ENCODE data around the gene TEX2.
"Not testable (repeated sequence)": the region's sequence is repeated elsewhere in the genome, so short reads cannot be mapped to it uniquely, and the experiment has no call there.

TEX2 gene

DNA sequence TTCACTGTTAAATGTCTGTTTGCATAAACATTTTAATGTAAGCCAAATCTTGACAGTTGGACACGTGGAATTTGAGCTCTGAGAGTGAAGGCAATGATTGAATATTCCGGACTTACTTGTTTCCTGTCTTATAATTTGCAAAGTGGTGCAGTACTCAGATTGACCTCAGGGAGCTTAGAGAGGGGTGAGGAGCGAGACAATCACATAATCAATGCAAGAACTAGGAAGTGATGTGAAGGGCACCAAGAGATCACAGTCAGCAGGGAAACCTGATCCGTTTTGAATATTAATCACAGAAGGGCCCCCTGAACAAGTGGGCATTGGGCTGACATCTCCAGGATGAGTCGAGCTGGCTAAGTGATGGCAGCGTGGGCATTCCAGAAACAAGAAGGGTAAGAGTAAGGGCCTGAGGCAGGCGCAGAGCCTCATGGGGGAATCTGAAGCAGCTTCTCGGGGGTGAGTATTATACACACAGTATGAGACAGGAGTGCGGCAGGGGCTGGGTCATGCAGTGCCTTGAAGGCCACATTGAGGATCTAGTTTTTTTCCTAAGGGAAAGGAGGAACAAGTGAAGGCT lies 26.1 kb downstream of the TEX2 start:
- DNase-seq (ENCODE audit: low read depth in 2 of 2), result no peak

DNA sequence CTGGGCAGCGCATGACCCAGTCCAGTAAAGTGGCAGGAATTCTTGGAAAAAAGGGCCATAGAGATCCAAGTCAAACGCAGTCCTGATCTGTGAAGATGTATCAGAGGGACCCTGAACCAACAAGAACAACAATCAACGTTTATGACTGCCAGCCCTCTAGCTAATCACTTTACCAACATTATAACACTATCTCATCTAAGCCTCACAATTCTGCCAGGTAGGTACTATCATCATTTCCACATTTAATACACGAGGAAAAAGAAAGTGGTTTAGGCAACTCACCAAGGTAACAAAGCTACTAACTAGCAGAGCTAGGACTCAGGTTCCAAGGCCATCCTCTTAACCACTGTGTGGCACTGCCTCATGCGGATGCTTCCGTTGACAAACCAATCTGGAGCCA lies 28.1 kb downstream of the TEX2 start:
- no peak for DNase-seq (ENCODE audit: low read depth in 2 of 2)

DNA sequence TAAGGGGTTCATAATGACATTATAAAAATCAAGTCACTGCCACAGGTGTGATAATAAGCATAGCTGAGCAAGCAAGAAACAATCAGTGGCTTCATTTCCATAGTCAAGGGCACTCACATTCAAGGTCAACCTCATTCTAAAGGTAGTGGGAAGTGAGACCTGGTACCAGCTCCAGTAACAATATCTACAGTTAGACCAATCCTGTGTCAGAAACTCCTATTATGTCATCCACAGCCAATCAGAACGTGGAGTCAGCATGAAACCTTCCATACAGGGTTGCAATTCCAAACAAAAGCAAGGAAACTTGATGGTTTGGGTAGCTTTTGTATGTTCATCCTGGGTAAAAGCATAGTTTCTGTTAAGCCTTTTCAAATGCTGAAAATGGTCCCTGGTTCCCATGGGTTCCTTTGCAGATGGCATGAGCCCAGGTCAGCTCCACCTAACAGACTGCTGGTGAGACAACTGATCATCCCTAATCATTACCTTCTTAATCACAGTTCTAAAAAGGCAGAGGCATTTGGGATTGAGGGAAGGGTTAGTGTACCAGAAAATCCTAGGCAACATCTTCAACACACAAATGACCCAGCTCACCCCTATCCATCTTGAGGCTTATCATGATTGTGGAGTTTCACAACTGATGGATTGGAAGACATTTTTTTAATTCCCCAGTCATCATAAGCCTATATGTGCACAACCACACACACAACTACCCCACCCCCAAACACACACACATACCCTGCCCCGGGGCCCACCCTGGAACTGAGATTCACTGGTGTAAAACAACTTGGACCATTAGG lies 30.4 kb downstream of the TEX2 start:
- DNase-seq (ENCODE audit: low read depth in 2 of 2), result no peak

DNA sequence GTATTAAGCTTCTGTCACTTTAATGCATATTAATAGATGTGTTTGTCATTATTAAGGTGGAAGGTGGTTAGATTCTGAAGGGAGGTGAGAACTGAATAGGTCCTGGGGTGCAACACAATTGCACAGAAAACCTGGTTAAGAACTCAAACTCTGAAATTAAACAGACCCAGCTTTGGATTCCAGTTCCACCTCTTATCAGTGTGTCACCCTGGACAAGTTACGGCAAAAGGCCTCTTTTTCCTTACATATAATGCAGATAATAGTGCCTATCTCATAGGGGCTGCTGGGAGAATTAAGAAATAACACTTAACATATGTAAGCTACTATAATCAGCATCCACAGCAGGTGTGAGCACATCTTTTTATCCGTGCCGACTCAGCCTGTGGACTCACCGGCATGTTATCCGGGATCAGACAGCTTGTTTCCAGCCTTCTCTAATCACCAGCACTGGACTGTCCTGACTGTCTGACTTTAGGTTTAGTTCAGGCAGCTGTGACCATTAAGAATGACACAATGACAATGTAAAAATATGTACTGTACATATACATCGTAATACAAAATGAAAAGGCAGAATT lies 31.4 kb downstream of the TEX2 start:
- DNase-seq (ENCODE audit: low read depth in 2 of 2), result no peak

DNA sequence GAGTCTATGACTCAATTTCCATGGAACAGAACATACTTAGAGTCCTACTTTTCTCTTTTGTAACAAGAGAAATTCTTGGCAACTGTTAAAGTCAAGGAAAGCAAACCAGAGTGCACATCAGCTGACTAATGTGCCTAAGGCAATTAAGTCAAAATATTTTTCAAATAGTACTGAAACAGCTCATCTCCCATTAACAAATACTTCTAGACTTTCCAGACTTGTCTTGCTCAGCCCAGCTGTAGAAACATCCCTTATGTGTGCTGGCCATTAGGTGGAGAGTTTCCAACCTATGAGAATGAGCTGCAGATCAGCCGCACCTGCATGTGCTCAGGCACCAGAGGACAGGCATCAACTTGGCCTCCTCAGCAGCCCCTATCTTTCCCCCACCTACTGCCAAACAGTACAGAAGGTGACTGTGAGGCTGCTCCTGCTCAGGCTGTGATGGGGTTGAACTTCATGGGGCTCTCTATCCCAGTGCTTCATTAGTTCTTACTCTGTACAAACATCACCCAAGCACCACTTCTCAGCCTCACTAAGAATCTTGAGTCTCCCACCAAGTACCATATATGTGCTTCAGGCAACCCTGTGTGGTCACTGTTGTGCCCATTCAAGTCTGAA lies 32.2 kb downstream of the TEX2 start:
- DNase-seq (ENCODE audit: low read depth in 2 of 2), result peak; percentile 89 to 91

DNA sequence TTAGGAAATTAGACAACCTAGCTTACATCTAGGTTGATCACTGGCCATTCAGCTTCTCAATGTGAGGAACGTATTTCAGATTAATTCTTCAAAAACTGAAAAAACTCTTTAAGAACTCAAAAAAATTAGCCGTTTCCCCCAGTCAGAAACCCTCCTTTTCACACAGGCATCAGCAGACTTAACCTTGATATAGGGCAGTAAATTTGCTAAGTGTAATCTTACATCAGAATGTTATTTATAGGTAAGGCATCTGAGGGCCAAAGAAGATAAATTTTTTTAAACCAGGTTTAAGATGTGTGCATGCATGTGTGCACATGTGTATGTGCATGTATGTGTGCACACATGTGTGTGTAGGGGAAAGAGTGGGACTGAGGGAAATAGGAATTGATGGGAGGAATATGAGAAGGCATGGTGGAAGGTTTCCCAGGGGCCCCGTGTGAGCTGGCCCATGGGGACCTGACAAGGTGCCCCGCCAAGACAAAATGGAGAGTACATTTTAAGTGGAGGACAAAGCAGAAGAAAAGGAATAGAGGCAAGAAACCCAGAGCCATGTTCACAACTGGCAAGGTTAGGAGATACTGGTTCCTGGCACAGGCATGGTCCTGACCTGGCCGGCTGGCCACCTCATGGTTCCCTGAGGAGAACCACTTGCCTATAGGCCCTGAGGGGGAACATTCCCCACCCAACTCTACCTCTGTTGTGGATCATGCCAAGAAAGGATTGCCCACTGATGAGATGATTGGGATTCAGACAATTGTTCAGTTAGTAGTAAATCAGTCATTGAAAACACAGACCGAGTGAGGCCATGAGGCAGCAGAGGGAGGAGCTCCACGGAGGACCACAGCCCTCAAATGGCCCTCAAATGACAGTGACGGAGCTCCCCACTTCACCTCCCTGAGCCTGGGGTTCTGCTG lies 33.0 kb downstream of the TEX2 start:
- no peak for DNase-seq (ENCODE audit: low read depth in 2 of 2)

DNA sequence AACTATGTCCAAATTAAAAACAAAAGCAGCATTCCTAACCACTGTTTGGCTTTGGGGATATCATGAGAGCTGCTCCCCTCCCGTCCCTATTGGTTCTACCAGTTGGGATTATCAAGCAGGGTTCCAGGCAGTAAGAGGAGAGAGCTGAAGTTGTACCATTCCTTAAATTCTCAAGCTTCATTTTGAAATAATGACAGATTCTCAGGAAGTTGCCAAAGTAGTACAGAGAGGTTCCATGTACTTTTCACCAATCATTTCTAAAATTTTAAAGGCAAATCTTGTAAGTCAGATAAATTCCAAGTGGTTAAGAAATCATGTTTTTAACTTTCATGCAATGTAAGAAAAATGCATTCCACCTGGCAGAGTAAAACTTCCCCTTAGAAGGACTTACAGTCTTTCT lies 36.9 kb downstream of the TEX2 start:
- no peak for DNase-seq (ENCODE audit: low read depth in 2 of 2)

DNA sequence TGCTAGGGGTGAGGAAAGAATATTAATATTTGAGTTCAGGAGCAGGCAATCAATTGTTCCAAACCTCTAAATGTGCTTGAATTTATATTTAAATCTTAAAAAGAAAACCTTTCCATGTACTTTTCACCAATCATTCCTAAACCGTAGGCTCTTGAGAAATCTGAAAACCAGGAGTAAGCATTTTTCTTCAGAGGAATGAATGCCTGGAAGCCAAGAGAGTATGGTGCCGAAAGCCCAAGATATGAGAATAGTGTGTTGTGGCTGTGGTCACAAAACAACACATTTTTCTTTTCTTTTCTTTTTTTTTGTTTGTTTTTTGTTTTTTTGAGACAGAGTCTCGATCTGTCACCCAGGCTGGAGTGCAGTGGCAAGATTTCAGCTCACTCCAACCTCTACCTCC lies 37.6 kb downstream of the TEX2 start:
- DNase-seq (ENCODE audit: low read depth in 2 of 2), result no peak

DNA sequence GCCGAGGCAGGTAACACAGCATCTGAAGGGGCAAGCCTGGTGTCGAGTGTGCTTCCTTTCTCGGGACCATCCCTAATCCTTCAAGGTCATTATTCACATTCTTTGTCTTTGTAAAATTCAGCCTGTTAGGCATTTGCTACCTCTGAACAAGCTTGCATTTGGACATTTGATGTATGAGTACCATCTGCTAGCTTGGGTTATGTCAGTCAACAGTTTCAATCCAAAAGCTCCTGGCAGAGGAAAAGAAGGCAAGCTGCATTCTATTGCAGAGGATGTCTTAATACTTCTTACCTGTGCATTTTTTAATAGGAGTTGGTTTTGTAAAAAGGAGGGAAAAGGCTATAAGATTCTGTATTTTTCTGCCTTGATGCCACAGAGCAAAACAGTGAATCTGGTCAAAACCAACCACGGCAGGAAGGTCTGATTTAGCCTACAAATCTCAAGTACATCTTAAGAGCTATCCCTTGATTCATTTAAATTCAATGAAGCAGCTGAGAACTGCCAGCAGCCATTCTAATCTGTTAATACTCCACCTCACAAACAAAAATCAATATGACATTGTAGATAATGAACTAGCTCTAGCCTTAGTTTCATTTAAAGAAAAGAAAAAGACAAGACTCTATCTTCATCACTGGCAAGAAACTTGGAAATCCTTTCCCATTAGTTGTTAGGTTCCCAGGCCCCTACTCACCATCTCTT lies 39.0 kb downstream of the TEX2 start:
- no peak for DNase-seq (ENCODE audit: low read depth in 2 of 2)

DNA sequence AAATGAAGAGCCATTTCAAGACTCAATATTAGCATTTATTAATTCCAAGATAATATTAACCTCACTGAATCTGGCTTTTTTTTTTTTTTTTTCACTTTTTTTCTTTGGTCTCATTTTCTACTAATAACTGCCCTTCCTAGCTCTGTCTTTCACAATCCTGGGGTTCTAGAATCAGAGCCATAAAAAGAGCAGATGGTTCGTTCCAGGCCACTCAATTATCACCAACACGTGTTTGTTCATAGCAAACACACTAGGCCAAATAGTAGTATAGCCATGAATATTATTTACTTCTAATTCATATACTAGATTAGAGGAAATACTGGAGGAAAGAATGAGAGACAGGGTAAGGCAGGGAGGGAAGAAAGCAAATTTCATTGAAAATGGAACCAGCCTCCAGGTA lies 39.8 kb downstream of the TEX2 start:
- no peak for DNase-seq (ENCODE audit: low read depth in 2 of 2)

DNA sequence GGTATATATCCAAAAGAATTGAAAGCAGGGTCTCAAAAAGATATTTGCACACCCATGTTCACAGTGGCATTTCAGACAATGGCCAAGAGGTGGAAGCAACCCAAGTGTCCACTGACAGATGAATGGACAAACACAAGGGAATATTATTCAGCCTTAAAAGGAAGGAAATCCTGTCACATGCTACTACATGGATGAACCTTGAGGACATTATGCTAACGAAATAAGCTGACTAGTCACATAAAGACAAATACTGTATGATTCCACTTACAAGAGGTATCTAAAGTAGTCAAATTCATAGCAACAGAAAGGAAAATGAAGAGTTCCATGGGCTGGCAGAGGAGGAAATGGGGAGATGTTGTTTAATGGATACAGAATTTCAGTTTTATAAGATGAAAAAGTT lies 41.4 kb downstream of the TEX2 start:
- DNase-seq (ENCODE audit: low read depth in 2 of 2), result no peak

DNA sequence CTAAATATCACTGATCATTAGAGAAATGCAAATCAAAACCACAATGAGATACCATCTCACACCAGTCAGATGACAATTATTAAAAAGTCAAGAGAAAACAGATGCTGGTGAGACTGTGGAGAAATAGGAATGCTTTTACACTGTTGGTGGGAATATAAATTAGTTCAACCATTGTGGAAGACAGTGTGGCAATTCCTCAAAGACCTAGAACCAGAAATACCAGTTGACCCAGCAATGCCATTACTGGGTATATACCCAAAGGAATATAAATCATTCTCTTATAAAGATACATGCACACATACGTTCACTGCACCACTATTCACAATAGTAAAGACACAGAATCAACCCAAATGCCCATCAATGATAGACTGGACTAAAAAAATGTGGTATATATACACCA lies 42.5 kb downstream of the TEX2 start:
- not testable (repeated sequence) for DNase-seq (ENCODE audit: low read depth in 2 of 2)

DNA sequence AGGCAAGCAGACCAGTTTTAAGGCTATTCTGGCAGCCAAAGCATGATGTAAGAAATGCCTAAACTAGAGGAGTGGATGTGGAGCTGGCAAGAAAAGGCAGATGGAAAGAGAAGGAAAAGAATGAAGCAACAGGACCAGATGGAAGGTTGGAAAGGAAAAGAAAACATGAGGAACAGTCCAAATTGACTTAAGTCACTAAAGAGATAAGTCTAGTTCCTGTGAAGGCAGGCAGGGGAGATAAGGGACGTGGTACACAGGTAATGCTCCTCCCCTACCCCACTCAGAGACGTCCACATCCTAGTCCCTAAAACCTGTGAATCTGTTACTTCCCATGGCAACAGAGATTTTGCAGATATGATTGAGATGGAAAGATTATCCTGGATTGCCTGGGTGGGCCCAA lies 43.5 kb downstream of the TEX2 start:
- DNase-seq (ENCODE audit: low read depth in 2 of 2), result no peak

DNA sequence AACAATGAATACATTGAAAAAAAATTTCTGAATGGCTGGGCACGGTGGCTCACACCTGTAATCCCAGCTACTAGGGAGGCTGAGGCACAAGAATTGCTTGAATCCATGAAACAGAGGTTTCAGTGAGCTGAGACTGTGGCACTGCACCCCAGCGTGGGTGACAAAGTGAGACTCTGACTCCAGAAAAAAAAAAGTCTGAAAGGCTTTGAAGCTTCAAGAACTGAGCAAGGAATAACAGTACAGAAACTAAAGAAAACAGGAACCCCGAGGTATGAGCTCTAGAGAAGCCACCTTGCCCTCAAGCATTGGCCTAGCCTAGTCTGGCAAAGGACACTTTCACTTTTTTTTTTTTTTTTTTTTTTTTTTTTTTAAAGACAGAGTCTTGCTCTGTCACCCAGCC lies 45.0 kb downstream of the TEX2 start:
- no peak for DNase-seq (ENCODE audit: low read depth in 2 of 2)

DNA sequence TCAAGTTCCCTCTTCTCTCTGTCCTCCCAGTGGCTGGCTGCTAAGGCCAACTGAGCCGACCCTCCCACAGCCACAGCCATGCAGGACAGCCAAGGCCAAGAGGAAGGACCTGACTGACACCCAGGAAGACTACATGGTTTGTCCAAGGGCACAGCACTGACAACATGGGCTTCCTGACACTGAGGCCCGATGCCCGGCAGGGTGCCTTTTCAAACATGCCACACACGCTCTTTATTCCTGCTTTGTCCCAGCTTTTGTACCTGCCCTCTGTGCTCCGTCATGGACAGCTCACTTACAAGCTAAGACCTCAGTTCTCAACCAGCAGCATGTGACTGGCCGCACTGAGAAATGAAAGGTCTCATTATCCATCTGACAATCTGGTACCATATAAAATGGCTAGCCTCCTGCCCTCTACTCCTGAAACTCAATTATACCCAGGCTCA lies 45.8 kb downstream of the TEX2 start:
- DNase-seq (ENCODE audit: low read depth in 2 of 2), result no peak

DNA sequence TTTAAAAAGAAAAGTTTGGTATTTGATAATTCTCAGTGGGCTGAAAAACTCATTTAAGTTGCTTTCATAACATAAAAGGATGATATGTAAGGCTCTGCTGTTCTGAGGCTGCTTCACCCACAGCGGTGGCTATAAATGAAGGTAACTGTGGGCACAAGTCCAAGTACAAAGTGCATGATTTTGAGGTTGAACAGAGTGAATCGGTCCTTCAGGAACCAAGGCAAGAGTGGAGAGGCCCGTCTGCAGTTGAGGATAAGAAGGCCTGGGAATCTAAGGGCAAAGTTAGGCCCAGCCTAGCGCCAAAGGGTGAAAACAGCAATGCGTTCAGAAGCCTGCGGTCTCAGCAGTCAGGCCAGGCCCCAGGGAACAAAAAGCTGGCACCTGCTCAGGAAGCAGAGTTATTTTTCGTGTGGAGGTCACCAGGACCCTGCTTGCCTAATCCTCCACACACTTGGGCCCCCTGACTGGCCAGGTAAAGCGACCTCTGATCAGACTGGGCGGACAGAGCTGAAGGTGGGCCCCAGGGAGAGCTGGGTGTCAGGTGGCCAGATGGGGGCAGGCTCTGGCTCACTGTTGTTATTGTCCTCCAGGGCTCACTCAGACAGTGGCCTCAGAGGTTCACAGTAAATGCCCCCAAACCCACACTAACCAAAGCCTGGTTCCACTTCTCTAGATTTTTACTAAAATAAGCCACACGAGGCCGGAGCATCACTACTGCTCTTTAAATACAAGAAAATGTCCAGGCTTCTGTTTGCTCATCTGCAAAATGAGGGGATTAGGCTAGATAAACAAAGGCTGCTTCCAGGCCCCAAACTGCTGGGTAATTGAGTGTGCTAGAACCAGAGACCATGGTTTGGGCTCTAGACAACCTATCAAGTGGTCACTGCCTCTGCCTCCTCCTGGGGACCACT lies 46.5 kb downstream of the TEX2 start:
- no peak for DNase-seq (ENCODE audit: low read depth in 2 of 2)

DNA sequence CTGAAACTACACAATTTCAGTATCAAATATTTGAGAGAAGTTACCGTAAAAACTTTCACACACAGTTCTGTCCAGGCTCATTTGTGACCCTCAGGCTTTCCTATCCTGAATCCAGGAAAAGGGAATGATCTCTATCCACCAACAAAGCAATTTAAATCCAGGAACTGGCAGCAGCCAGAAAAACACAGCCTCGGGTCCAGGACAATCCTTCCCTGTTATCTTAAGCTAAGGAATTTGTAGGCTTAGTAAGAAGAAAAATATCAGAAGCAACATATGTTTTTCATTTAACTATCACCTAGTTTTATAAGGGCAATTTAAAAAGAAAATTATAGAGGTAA lies 47.1 kb downstream of the TEX2 start:
- DNase-seq (ENCODE audit: low read depth in 2 of 2), result peak in 1 of 2 experiments; percentile 38

DNA sequence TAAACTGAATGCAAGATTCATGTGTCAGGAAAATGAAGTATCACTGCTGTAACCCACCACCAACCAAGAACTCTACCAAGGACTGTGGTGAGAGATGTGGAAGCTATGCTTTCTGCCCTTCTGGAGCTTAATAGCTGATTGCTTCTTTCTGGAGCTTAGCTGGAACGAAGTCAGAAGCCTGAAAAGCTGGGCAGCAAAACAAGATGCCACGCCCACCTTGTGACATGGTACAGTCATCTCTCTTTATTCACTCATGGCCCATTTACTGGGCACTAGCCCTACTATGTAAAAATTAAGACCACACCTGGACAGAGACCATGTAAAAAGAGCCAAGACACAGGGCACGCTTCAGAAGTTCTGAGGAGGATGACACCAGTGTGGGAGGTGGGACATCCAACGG lies 48.1 kb downstream of the TEX2 start:
- DNase-seq (ENCODE audit: low read depth in 2 of 2), result no peak

DNA sequence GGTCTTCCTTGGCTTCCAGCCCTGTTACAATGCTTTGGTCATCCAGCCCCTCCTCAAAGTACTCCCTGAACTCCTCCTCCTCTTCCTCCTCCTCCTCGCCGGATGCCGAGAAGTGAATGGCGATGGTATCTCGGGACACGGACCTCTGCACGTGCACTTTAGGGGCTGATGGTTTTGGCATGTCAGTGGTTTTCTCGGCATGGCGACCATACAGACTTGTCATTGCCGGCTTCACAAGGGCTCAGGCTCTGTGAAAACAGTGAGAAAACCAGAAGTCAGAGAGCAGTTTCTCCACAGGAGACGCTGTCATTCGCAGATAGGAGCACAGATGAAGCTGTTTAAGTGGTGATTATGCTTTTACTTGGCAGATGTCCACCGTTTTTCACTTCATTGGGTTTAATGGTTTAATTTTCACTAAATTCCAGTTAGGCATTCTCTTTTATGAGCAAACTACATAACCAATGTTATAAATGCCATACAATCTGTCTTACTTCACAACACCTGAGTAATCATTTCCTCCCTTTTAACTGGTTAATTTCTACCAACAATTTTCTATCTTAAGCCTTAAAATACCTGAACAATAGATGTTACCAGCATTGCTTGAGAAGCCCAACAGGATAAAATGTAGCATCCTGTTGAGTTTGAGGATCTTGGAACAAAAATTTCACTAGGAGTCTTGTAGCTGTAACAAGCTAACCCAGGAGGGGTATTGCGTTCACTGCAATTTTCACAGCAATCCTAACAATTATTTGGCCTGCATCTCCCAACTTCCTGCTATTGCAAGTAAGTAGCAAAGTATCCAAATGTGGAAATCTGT lies 48.9 kb downstream of the TEX2 start:
- no peak for DNase-seq (ENCODE audit: low read depth in 2 of 2)

Data from fibroblast of skin of left quadriceps (primary cell).